Activated CD4-positive, alpha-beta T cell treated with anti-CD3 and anti-CD28 coated beads, Interleukin-2, amount 50 U/mL, for 1 hour (primary cell): ENCODE data around the gene OR1G1.
"Not testable (repeated sequence)": the region's sequence is repeated elsewhere in the genome, so short reads cannot be mapped to it uniquely, and the experiment has no call there.

Source experiments
- DNase-seq: peaks from one replicate; pipeline ENCODE4 v3.0.0-alpha.2; 2020

The OR1G1 gene

DNA sequence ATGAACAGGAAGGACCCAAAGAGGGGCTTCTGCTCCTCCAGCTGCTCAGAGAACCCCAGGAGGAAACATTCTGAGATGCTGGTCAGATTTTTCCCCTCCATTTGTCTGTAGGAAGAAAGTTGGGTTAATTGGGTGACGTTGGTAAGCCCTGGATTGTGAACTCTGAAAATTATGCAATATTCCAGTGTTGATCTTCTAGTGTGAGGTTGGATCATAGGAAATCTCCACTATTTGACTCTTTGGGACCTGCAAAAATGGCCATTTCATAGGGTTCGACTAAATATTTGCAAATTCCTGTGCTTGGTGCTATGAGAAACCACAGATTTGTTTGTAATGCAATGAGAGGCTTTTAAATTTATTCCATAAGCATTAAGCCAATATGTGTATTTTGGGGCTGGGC lies at the start of gene OR1G1:
TSS of gene OR1G1 (minus strand) at position 101 of the 400 bp plus-strand sequence. CDS start at position 101, 0 bp downstream.
- no peak for DNase-seq

DNA sequence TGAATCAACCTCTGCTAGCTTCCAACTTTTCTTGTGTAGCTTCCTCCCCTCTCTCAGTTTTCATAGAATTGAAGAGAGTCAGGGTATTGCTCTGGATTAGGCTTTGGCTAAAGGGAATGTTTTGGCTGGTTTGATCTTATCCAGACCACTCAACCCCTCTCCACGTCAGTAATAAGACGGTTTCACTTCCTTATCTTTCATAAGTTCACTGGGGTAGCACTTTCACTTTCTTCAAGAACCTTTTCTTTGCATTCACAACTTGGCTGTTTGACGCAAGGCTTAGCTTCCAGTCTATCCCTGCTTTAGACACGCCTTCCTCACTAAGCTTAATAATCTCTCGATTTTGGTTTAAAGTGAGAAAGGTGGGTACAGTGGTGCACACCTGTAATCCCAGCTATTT lies 40.2 kb upstream of the OR1G1 start:
- no peak for DNase-seq

DNA sequence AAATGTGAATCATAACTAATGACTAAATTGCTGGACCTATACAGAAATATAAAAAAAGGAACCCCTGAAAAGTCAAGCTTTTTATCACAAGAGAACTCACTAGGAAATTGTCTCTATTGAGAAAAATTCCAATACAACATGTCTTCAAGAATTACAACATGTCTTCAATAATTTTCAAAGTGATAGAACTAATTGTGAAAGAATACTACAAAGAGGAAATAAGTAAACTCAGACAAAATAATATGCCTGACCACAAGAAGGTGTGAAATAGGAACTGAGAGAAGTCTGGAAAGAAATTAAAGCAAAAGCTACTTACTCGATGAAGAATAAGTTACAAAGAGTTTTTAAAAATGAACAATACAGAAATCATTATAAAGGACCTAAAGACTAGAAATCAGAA lies 29.9 kb upstream of the OR1G1 start:
- no peak for DNase-seq

DNA sequence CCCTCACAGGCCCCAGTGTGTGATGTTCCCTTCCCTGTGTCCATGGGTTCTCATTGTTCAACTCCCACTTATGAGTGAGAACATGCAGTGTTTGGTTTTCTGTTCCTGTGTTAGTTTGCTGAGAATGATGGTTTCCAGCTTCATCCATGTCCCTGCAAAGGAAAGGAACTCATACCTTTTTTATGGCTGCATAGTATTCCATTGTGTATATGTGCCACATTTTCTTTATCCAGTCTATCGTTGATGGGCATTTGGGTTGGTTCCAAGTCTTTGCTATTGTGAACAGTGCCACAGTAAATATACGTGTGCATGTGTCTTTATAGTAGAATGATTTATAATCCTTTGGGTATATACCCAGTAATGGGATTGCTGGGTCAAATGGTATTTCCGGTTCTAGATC lies 10.1 kb upstream of the OR1G1 start:
- not testable (repeated sequence) for DNase-seq

DNA sequence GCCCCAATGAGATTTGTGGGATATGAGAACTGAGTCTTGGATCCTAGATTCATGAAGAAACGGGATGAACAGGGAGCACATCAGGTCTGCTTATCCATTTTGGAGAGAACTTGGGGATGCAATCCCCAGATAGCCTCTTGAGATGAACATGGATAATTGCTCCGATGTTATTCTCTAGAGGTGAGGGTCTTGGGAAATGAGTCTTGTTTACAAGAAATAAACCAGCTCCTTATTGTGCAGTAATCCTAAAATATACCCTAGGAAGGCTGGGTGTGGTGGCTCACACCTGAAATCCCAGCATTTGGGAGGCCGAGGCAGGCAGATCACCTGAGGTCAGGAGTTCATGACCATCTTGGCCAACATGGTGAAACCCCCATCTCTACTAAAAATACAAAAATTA lies 23.0 kb downstream of the OR1G1 start, which contains the start of gene OR1D2:
TSS of gene OR1D2 (minus strand) at position 101 of the 400 bp plus-strand sequence. CDS start 11,426 bp downstream, outside the sequence.
- no peak for DNase-seq
